ENCODE results near the gene SPEM3.

The SPEM3 gene

DNA sequence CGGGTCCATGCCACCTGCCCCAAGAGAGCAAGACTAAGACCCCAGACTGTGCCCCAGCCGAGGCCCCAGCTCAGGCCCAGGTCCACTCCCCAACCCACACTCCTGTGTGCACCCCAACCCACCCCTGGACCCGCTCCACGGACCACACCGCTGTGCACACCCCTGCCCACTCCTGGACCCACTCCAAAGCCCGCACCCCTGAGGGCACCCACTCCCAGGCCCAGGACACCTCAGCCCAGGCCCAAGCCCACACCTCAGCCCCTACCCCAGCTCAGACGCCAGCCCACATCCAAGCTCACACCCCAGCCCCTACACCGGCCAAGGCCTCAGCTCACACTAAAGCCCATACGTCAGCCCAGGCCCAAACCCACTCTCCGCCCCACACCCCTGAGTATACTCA is 1.1 kb downstream of the SPEM3 start:
- no peak overlapping the region for H3K9ac ChIP-seq (ENCODE audit: low read length)
- no peaks in the 10 kb centered on the region for H4K20me1 ChIP-seq (ENCODE audit: low read depth, low read length)
- no peaks in the 10 kb centered on the region for H3K36me3 ChIP-seq (ENCODE audit: low read length)
- no peak overlapping the region for H3K4me3 ChIP-seq (ENCODE audit: insufficient read depth, low read length, poor library complexity, severe bottlenecking)
- H2AFZ ChIP-seq (ENCODE audit: low read depth, low read length, severe bottlenecking): no peak overlapping the region
- TF ChIP-seq EZH2phosphoT487 (conservative IDR thresholded peaks at IDR 0.05; ENCODE audit: low read length): no peak
- TF ChIP-seq, protein P1, sequence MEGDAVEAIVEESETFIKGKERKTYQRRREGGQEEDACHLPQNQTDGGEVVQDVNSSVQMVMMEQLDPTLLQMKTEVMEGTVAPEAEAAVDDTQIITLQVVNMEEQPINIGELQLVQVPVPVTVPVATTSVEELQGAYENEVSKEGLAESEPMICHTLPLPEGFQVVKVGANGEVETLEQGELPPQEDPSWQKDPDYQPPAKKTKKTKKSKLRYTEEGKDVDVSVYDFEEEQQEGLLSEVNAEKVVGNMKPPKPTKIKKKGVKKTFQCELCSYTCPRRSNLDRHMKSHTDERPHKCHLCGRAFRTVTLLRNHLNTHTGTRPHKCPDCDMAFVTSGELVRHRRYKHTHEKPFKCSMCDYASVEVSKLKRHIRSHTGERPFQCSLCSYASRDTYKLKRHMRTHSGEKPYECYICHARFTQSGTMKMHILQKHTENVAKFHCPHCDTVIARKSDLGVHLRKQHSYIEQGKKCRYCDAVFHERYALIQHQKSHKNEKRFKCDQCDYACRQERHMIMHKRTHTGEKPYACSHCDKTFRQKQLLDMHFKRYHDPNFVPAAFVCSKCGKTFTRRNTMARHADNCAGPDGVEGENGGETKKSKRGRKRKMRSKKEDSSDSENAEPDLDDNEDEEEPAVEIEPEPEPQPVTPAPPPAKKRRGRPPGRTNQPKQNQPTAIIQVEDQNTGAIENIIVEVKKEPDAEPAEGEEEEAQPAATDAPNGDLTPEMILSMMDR (IDR thresholded peaks at IDR 0.05; ENCODE audit: insufficient read depth, low read length, poor library complexity, severe bottlenecking): no peak
- H3F3A ChIP-seq (ENCODE audit: insufficient read depth): no peaks in the 10 kb centered on the region
- no peak overlapping the region for H3K4me2 ChIP-seq (ENCODE audit: low read depth, low read length, poor library complexity, severe bottlenecking)
- H3K9me2 ChIP-seq (replicated peaks; ENCODE audit: insufficient read depth, low read length): no peaks in the 10 kb centered on the region
- H3K27me3 ChIP-seq (ENCODE audit: low read length): no peaks in the 10 kb centered on the region
- H3K9me3 ChIP-seq (ENCODE audit: insufficient read depth, low read length): no peaks in the 10 kb centered on the region
- H3K27ac ChIP-seq (ENCODE audit: low read depth, low read length): no peak overlapping the region
- no peaks in the 10 kb centered on the region for H3K79me2 ChIP-seq (ENCODE audit: insufficient read depth, low read length)

DNA sequence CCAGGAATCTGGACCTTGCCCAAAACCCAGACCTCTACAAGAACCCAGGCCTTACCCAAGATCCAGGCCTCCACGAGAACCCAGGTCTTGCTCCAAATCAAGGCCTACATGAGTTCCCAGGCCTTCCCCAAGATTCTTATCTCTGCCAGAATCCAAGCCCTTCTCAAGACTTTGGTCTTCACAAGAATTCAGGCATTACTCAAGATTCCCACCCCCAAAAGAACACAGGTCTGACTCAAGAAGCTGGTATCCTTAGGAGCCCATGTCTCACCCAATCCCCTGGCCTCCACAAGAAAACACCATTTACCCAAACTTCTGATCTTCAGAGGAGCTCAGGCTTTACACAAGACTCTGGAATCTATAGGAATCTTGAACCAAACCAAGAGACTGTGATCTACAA is 2.6 kb downstream of the SPEM3 start:
- Histone ChIP-seq H3K9me3 (ENCODE audit: insufficient read depth, low read length) (no peaks in the 10 kb centered on the region), H4K20me1 (ENCODE audit: low read depth, low read length) (no peaks in the 10 kb centered on the region), H3K4me2 (ENCODE audit: low read depth, low read length, poor library complexity, severe bottlenecking) (no peak overlapping the region), H3K4me3 (ENCODE audit: insufficient read depth, low read length, poor library complexity, severe bottlenecking) (no peak overlapping the region), H2AFZ (ENCODE audit: low read depth, low read length, severe bottlenecking) (no peak overlapping the region), H3K79me2 (ENCODE audit: insufficient read depth, low read length) (no peaks in the 10 kb centered on the region), H3F3A (ENCODE audit: insufficient read depth) (no peaks in the 10 kb centered on the region), H3K9me2 (replicated peaks; ENCODE audit: insufficient read depth, low read length) (no peaks in the 10 kb centered on the region), H3K9ac (ENCODE audit: low read length) (no peak overlapping the region), H3K27me3 (ENCODE audit: low read length) (no peaks in the 10 kb centered on the region), H3K36me3 (ENCODE audit: low read length) (no peaks in the 10 kb centered on the region), H3K27ac (ENCODE audit: low read depth, low read length) (no peak overlapping the region)
- TF ChIP-seq, protein P1 (IDR thresholded peaks at IDR 0.05; ENCODE audit: insufficient read depth, low read length, poor library complexity, severe bottlenecking): no peak
- TF ChIP-seq EZH2phosphoT487 (conservative IDR thresholded peaks at IDR 0.05; ENCODE audit: low read length): no peak

DNA sequence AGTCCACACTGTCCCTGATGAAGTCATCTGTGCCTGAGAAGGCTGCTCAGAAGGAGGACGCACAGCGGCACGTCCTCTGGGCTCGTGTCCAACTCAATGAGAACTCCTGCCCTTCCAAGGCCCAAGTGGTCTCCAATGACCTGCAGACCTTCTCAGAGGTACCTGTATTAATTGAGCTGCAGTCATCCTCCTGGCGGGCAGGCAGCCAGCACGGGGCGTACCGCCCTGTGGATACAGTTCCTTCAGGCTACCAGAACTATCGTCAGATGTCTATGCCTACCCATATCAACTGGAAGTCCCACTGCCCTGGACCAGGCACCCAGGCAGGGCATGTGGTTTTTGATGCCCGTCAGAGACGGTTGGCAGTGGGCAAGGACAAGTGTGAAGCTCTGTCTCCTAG is 3.6 kb downstream of the SPEM3 start:
- H3F3A ChIP-seq (ENCODE audit: insufficient read depth): no peaks in the 10 kb centered on the region
- H3K4me2 ChIP-seq (ENCODE audit: low read depth, low read length, poor library complexity, severe bottlenecking): no peak overlapping the region
- no peaks in the 10 kb centered on the region for H3K79me2 ChIP-seq (ENCODE audit: insufficient read depth, low read length)
- no peaks in the 10 kb centered on the region for H3K36me3 ChIP-seq (ENCODE audit: low read length)
- H3K4me3 ChIP-seq (ENCODE audit: insufficient read depth, low read length, poor library complexity, severe bottlenecking): no peak overlapping the region
- H4K20me1 ChIP-seq (ENCODE audit: low read depth, low read length): no peaks in the 10 kb centered on the region
- no peaks in the 10 kb centered on the region for H3K9me3 ChIP-seq (ENCODE audit: insufficient read depth, low read length)
- H3K9me2 ChIP-seq (replicated peaks; ENCODE audit: insufficient read depth, low read length): no peaks in the 10 kb centered on the region
- H2AFZ ChIP-seq (ENCODE audit: low read depth, low read length, severe bottlenecking): no peak overlapping the region
- no peak overlapping the region for H3K27ac ChIP-seq (ENCODE audit: low read depth, low read length)
- TF ChIP-seq, protein P1 (IDR thresholded peaks at IDR 0.05; ENCODE audit: insufficient read depth, low read length, poor library complexity, severe bottlenecking): no peak
- no peak for TF ChIP-seq EZH2phosphoT487 (conservative IDR thresholded peaks at IDR 0.05; ENCODE audit: low read length)
- no peak overlapping the region for H3K9ac ChIP-seq (ENCODE audit: low read length)
- H3K27me3 ChIP-seq (ENCODE audit: low read length): no peaks in the 10 kb centered on the region

Measured in SU-DHL-6 (cell line).